GM12873 (cell line): ENCODE results near the gene FKBP1C.

Experiments
- CTCF ChIP-seq: IDR thresholded peaks from 2 replicates; pipeline ENCODE4 v1.5.1; 2012; ENCODE audit warnings: low read depth, mild to moderate bottlenecking, moderate library complexity, low read length, control low read depth; ENCODE audit not compliant: insufficient read depth; ENCODE audit errors: missing control alignments

Gene FKBP1C

GRCh38 chr6:63246581-63246980, 35.3 kb downstream of the FKBP1C start:
- TF ChIP-seq CTCF = no peak

DNA sequence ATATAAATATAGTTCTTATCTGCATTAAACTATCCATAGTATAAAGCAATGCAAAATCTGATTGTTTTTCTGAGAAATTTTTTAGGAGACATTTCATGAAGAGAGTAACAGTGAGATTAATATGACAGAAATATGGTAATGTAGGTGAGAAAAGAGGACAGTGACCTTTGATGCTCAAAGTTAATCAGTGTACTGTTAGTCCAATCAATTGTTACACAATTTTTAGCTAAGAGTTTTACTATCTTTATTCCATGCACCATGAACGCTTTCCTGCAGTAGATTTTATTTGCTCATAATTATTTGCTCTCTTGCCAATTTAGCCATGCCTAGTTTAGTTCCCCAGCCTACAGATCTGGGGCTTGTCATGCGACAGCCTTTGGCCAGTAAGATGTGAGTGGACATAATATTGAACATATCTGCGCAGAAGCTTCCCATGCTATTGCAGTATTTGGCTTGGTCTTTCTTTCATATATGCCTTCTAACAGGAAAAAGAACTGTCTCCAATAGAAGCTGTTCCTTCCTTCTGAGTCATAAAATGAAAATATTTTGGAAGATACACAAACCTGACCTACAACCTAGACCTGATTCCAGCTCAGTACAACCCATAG, 38.7 kb downstream of the FKBP1C start:
- TF ChIP-seq CTCF = no peak

DNA sequence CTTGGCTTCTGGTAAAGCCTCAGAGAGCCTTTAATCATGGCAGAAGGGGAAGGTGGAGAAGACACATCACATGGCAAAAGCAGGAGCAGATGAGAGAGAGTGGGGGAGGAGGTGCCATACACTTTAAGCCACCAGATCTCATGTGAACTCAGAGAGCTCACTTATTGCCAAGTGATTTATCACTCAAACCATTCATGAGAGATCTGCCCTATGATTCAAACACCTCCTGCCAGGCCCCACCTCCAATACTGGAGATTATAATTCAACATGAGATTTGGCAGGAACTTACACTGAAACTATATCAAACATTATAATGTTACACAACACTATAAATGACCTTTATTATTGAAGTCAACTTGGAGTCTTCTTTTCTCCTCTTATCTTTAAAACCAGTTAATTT, 47.9 kb downstream of the FKBP1C start:
- no peak for TF ChIP-seq CTCF

GRCh38 chr6:63261820-63262219, 50.6 kb downstream of the FKBP1C start:
- no peak for TF ChIP-seq CTCF
